Measurements from ENCODE around the gene PABPN1L. TPM values are rescaled to one million over a fixed set of nuclear protein-coding genes. Genes with fewer than 3 reads are reported as not detected.

Gene PABPN1L
- total RNA-seq, 1 donor: not detected

DNA sequence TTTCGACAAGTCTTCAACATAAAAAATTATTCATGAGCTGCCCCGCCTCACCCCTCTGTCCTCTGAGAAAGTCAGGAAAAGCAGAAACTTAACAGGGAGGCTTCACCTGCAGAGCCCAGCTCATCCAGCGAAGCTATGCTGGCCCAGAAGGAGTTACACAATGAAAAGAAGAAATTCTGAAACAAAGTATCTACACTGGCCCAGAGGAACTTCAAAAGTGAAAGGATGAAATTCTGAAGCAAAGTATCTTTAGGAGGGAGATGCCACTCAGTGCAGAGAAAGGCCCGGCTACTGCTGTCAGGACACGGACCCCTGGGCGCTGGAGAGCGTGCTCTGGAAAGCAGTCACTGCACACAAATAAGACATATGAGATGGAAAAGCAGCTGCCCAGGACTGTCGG is 11.3 kb downstream of the PABPN1L start:
- DNase-seq (ENCODE audit: low read depth): no peak
- TF ChIP-seq, protein P1, sequence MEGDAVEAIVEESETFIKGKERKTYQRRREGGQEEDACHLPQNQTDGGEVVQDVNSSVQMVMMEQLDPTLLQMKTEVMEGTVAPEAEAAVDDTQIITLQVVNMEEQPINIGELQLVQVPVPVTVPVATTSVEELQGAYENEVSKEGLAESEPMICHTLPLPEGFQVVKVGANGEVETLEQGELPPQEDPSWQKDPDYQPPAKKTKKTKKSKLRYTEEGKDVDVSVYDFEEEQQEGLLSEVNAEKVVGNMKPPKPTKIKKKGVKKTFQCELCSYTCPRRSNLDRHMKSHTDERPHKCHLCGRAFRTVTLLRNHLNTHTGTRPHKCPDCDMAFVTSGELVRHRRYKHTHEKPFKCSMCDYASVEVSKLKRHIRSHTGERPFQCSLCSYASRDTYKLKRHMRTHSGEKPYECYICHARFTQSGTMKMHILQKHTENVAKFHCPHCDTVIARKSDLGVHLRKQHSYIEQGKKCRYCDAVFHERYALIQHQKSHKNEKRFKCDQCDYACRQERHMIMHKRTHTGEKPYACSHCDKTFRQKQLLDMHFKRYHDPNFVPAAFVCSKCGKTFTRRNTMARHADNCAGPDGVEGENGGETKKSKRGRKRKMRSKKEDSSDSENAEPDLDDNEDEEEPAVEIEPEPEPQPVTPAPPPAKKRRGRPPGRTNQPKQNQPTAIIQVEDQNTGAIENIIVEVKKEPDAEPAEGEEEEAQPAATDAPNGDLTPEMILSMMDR (IDR thresholded peaks at IDR 0.05; ENCODE audit: insufficient read depth, low read length): no peak
- peak overlapping the region; percentile 22 for H3K4me3 ChIP-seq (ENCODE audit: low read depth, low read length)

DNA sequence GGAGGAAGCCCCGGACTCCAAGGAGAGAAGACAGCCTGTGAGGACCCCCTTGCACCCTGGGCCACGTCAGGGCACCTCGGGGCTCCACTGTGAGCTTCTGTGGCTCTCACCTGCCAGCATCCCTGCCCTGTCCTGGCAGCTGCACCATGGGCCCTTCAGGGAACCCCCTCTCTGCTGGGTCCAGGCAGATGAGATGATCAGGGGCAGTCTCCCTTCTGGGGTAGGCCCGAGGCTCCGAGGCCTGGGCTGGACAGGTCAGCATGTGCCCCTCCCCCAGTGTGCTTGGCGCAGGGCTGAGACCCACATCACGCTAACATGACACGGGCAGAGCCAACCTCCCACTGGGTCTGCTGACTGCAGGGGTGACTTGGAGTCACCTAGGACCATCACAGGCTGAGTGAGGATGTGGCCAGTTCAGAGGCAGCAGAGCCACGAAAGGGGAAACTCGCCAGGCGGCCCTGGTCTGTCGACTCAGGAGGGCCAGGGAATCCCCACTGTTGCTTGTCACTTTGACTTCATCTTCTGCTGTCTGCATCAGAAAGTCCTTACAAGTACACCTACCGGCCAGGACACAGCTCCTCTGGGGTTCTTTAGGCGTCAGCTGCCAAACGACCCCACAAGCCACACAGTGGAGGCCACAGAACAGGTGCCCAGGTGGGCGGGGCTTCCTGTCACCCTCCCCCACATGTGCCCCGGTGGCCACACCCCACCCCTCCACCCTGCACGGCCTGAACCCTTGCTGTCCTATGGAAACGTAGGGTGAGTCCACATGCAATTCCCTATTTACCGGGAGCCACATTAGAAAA is 12.0 kb downstream of the PABPN1L start:
- H3K4me3 ChIP-seq (ENCODE audit: low read depth, low read length): no peak overlapping the region
- TF ChIP-seq, protein P1 (IDR thresholded peaks at IDR 0.05; ENCODE audit: insufficient read depth, low read length): no peak
- no peak for DNase-seq (ENCODE audit: low read depth)

DNA sequence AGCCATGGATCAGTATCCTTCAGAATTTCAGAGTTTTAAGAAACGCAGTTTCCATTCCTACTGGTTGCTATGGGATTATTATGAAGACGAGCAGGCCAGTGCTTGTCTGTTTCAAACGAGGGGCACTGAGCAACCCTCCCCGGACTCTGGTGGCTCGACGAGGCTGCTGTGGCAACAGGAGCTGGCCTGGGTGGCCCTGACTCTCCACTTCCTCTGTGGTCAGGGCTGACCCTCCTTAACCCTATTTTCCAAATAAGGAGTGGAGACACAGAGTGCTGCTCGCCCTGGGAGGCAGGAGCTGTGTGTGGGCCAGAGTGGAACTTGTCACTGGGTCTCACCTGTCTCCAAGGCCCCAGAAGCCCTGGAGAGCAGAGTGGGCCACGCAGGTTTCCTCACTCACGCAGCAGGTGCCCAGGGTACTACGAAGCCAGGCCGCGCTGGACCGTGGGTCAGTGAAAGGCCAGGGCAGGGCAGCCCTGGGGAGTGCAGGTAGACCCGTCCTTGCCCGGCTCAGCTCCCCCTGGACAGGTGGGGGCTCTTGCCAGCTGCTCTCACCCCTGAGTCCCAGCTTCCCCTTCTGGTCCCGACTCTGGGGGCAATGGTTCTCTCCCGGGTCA is 13.0 kb downstream of the PABPN1L start:
- no peak for DNase-seq (ENCODE audit: low read depth)
- H3K4me3 ChIP-seq (ENCODE audit: low read depth, low read length): no peak overlapping the region
- TF ChIP-seq, protein P1 (IDR thresholded peaks at IDR 0.05; ENCODE audit: insufficient read depth, low read length): no peak

DNA sequence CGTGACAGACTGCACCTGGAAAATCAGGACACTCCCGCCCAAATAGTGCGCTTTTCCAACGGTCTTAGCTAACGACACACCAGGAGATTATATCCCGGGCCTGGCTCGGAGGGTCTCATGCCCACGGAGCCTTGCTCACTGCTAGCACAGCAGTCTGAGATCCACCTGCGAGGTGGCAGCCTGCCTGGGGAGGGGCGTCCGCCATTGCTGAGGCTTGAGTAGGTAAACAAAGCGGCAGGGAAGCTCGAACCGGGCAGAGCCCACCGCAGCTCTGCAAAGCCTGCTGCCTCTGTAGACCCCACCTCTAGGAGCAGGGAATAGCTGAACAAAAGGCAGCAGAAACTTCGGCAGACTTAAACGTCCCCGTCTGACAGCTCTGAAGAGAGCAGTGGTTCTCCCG is 14.8 kb downstream of the PABPN1L start:
- DNase-seq (ENCODE audit: low read depth): no peak
- no peak overlapping the region for H3K4me3 ChIP-seq (ENCODE audit: low read depth, low read length)

DNA sequence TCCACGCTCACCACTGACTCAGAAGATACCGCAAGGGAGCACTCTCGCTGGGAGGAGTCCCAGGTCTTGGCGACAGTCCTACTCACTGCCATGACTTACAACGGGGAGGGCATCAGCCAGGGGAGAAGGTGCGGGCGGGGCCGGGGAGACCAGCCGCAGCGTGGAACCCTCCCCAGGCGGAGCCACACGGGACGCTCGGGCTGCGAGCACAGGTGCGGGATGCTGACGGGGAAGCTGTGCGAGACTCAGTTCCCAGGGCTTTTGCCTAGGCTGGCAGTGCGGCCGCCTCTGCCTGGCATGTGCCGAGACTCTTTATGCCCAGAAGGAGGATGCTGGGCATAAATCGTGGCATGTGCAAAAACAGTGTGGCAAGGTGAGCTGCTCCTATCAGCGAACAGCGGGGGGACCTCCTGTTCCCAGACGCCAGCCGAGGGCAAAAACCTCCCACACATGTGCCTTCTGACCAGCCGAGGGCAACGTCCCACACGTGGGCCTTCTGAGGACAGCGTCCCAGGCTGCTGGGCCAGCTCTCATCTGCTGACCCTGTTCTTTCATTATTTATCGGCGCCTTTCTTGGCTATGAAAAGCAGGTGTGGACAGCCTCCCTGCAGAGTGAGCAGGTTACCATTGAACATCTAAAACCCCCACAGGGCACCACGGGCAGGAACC is 15.8 kb downstream of the PABPN1L start:
- H3K4me3 ChIP-seq (ENCODE audit: low read depth, low read length): no peak overlapping the region
- DNase-seq (ENCODE audit: low read depth): no peak
- TF ChIP-seq, protein P1 (IDR thresholded peaks at IDR 0.05; ENCODE audit: insufficient read depth, low read length): no peak

More for the DNA sequence above, 14.8 kb downstream of the PABPN1L start:
- TF ChIP-seq, protein P1 (IDR thresholded peaks at IDR 0.05; ENCODE audit: insufficient read depth, low read length): no peak

DNA sequence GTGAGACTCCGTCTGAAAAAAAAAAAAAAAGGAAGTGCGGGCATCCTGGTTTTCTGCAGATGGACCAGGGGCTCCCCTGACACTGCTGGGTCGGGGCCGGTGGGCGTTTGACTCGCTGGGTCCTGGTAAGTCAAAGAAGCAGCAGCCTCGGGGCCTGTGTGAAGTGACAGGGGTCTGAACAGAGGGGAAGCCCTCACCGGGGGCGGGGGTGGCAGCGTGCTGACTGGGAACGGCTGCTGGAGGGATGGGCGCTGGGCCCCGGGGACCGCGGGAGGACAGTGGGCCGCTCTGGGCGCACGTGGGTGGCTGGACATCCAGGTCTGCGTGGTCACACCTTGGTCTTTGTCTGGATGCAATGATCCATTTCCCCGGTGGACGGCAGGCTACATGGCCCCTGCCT is 17.9 kb downstream of the PABPN1L start:
- TF ChIP-seq, protein P1 (IDR thresholded peaks at IDR 0.05; ENCODE audit: insufficient read depth, low read length): no peak
- no peak for DNase-seq (ENCODE audit: low read depth)
- no peak overlapping the region for H3K4me3 ChIP-seq (ENCODE audit: low read depth, low read length)

Measured in fibroblast of the aortic adventitia (primary cell).